Lower leg skin (tissue), 3 donors: ENCODE results near the gene LMF1.

Experiments used
- POLR2A ChIP-seq, 2 donors: fragments of 450-650 bp; IDR thresholded peaks; one replicate each; pipeline ENCODE4 v1.6.1; 2016 to 2017; ENCODE audit warnings: antibody characterized with exemption in 2 of 2, mild to moderate bottlenecking in 1 of 2, moderate library complexity in 1 of 2
- TF ChIP-seq, protein P1 (sequence below), 3 donors: fragments of 450-650 bp; IDR thresholded peaks; one replicate each; pipeline ENCODE4 v1.5.1; 2016; ENCODE audit warnings: antibody characterized with exemption in 3 of 3, mild to moderate bottlenecking in 3 of 3, moderate library complexity in 2 of 3

DNA sequence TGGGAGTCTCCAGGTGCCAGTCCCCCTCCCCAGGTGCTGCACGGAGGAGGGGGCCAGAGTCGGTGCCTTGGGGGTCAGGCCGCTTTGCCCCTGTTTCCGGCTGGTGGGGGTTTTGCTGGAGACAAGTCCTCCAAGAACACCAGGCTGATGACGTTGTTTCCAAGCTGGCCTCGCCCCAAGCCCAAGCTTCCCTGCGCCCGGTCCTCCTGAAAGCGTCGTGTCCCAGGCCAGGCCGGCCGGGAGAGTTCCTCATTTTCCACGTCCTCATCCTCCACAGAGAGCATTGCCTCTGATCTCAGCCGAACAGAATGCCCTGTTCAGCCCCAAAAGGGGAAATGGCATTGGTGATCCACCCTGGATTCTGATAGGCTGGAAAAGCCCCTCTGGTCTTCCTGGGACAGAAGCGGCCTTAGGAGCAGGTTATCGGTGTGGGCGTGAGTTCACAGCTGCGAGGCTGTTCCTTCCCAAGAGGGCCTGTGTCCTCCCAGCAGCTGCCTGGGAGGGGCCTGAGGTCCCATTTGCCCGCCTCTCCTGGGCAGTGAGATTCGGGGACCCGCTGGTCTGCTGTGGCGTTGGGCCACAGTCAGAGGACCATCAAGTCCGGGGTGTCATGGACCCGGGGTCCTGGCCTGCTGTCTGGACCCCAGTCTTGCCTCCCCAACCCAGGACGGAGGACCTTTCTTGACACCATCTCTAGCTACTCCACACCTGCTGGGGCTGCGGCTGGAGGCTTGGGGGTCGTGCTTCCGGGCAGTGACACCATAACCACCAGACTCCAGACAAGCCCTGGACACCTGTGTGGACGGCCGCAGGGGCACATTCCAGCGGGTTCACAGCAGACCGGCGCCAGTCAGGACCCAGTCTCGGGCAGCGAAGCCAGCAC lies 17.9 kb upstream of the LMF1 start:
- TF ChIP-seq, protein P1, sequence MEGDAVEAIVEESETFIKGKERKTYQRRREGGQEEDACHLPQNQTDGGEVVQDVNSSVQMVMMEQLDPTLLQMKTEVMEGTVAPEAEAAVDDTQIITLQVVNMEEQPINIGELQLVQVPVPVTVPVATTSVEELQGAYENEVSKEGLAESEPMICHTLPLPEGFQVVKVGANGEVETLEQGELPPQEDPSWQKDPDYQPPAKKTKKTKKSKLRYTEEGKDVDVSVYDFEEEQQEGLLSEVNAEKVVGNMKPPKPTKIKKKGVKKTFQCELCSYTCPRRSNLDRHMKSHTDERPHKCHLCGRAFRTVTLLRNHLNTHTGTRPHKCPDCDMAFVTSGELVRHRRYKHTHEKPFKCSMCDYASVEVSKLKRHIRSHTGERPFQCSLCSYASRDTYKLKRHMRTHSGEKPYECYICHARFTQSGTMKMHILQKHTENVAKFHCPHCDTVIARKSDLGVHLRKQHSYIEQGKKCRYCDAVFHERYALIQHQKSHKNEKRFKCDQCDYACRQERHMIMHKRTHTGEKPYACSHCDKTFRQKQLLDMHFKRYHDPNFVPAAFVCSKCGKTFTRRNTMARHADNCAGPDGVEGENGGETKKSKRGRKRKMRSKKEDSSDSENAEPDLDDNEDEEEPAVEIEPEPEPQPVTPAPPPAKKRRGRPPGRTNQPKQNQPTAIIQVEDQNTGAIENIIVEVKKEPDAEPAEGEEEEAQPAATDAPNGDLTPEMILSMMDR (IDR thresholded peaks at IDR 0.05), result no peak
- no peak for TF ChIP-seq POLR2A (IDR thresholded peaks at IDR 0.05)
